ENCODE data around the gene ARID3C. TPM values are rescaled to one million over a fixed set of nuclear protein-coding genes. Genes with fewer than 3 reads are reported as not detected.

ARID3C gene
- total RNA-seq, 1 experiment from 2014 or later = 0.33 TPM

DNA sequence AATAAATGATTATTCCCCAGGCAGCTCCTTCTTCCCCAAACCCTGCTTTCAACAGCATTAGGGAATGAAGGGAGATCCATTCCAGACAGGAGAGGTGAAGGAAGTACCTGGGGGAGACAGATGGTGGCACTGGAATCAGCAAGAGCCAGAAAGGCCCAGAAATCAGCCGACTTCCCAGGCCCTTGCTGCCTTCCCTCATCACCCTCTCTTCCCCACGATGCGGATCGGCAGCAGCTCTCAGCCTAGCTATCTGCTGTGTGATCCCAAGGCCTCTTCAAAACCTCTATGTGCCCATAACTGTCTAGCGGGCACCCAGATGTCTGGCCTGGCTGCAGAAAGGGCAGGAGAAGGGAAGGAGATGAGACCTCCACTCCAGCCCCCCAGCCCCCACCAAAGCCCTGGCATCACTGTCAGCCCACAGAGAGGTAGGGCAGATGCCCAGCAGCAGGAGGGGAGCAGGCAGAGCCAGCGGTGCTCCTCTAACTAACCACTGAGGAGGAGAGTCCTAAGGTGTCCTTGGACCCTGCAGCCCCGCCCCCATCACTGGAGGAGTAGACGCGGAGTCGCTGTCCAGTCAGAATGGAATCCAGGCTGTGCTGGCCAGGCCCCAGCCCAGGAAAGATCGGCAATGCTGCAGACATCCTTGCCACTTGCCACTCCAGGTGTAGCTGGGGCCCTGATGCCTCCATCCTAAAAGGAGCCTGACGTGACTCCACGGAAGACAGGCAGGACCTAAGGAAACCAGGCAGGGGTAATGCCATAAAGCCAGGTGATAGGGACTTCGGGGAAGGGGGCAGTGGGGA lies 52.1 kb downstream of the ARID3C start:
- ATAC-seq (no peak), DNase-seq (ENCODE audit: low read depth, low spot score) (no peak)
- BruUV-seq (replicated peaks) = no TSS peak
- no peaks in the 10 kb centered on the region for H3K4me1 ChIP-seq (ENCODE audit: control insufficient read depth, insufficient read depth, low read length)
- ChIA-PET CTCF (interaction anchor here (0.5 kb wide), 1 partner anchor 35 kb away, joined by 3 read pairs; the partner anchor contains the start of gene RPP25L), POLR2A (interaction anchor here (0.5 kb wide), 1 partner anchor 165 kb away, joined by 6 read pairs; no protein-coding TSS in a partner anchor)
- H3K27me3 ChIP-seq (ENCODE audit: control insufficient read depth, insufficient read depth, low read length) = no peaks in the 10 kb centered on the region
- H3K36me3 ChIP-seq (ENCODE audit: control insufficient read depth, insufficient read depth, low read length) = no peaks in the 10 kb centered on the region
- H3K27ac ChIP-seq (ENCODE audit: low read length) = no peak overlapping the region
- TF ChIP-seq, protein P1, sequence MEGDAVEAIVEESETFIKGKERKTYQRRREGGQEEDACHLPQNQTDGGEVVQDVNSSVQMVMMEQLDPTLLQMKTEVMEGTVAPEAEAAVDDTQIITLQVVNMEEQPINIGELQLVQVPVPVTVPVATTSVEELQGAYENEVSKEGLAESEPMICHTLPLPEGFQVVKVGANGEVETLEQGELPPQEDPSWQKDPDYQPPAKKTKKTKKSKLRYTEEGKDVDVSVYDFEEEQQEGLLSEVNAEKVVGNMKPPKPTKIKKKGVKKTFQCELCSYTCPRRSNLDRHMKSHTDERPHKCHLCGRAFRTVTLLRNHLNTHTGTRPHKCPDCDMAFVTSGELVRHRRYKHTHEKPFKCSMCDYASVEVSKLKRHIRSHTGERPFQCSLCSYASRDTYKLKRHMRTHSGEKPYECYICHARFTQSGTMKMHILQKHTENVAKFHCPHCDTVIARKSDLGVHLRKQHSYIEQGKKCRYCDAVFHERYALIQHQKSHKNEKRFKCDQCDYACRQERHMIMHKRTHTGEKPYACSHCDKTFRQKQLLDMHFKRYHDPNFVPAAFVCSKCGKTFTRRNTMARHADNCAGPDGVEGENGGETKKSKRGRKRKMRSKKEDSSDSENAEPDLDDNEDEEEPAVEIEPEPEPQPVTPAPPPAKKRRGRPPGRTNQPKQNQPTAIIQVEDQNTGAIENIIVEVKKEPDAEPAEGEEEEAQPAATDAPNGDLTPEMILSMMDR (IDR thresholded peaks at IDR 0.05) = no peak
- TF ChIP-seq POLR2AphosphoS5 (IDR thresholded peaks at IDR 0.05; ENCODE audit: low read depth, low read length) = no peak
- TF ChIP-seq, protein P2, sequence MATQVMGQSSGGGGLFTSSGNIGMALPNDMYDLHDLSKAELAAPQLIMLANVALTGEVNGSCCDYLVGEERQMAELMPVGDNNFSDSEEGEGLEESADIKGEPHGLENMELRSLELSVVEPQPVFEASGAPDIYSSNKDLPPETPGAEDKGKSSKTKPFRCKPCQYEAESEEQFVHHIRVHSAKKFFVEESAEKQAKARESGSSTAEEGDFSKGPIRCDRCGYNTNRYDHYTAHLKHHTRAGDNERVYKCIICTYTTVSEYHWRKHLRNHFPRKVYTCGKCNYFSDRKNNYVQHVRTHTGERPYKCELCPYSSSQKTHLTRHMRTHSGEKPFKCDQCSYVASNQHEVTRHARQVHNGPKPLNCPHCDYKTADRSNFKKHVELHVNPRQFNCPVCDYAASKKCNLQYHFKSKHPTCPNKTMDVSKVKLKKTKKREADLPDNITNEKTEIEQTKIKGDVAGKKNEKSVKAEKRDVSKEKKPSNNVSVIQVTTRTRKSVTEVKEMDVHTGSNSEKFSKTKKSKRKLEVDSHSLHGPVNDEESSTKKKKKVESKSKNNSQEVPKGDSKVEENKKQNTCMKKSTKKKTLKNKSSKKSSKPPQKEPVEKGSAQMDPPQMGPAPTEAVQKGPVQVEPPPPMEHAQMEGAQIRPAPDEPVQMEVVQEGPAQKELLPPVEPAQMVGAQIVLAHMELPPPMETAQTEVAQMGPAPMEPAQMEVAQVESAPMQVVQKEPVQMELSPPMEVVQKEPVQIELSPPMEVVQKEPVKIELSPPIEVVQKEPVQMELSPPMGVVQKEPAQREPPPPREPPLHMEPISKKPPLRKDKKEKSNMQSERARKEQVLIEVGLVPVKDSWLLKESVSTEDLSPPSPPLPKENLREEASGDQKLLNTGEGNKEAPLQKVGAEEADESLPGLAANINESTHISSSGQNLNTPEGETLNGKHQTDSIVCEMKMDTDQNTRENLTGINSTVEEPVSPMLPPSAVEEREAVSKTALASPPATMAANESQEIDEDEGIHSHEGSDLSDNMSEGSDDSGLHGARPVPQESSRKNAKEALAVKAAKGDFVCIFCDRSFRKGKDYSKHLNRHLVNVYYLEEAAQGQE (IDR thresholded peaks at IDR 0.05; ENCODE audit: insufficient read depth in 1 of 2, low read depth in 2 of 2, low read length in 1 of 2) = no peak
- no peak for TF ChIP-seq SIN3A (IDR thresholded peaks at IDR 0.05; ENCODE audit: borderline replicate concordance, insufficient read depth, low read depth, low read length)
- no peak for TF ChIP-seq TCF7L2 (IDR thresholded peaks at IDR 0.05; ENCODE audit: low read depth, low read length)
- in situ Hi-C loops (cut with HindIII; ENCODE audit: low pct_unique_long_range_greater_than_20kb, low sequenced_read_pairs) (no loop called here), intact Hi-C loops (cut with micrococcal nuclease; ENCODE audit: unreplicated experiment) (no loop called here)
- H3K9me3 ChIP-seq (ENCODE audit: control insufficient read depth, insufficient read depth, low read depth, low read length) = no peaks in the 10 kb centered on the region
- no peak overlapping the region for H3K4me3 ChIP-seq (ENCODE audit: low read depth in 2 of 2, low read length in 2 of 2)

DNA sequence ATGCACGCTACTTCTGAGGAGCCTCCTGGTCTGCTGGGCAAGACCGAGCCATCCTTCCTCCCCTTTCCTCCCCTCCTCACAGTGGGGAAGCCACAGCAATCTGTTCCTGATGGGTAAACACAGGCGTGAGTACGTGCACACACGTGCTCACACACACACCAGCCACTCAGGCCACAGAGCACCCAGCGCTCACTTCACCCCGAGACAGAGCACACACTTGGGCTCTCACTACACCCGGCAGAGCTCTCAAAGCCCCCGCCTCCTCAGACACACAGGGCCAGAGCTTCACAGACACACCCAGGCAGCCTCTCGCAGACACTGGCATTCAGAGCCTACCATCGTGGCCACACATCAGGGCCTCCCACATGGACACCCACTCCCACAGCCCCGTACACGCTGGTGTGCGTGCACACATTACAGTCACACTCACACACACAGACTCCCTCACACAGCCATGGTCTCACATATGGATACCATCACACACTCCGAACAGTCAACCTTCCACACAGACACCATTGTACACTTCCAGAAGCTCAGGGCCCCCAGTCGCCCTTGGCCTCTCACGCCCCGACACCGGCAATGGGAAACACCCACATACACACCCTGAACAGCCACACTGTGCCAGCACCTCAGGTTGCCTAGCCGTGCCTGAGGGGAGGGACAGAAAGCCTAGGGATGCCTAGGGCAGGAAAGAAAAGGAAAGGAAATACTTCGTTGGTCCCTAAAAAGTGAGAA lies 52.8 kb downstream of the ARID3C start:
- H3K36me3 ChIP-seq (ENCODE audit: control insufficient read depth, insufficient read depth, low read length) = no peaks in the 10 kb centered on the region
- in situ Hi-C loops (cut with HindIII; ENCODE audit: low pct_unique_long_range_greater_than_20kb, low sequenced_read_pairs) (no loop called here), intact Hi-C loops (cut with micrococcal nuclease; ENCODE audit: unreplicated experiment) (no loop called here)
- H3K27me3 ChIP-seq (ENCODE audit: control insufficient read depth, insufficient read depth, low read length) = no peaks in the 10 kb centered on the region
- TF ChIP-seq POLR2AphosphoS5 (IDR thresholded peaks at IDR 0.05; ENCODE audit: low read depth, low read length) (no peak), TCF7L2 (IDR thresholded peaks at IDR 0.05; ENCODE audit: low read depth, low read length) (no peak)
- TF ChIP-seq, protein P1 (IDR thresholded peaks at IDR 0.05) = no peak
- no peak overlapping the region for H3K27ac ChIP-seq (ENCODE audit: low read length)
- CTCF ChIA-PET = interaction anchor here (0.5 kb wide), 1 partner anchor 36 kb away, joined by 3 read pairs; the partner anchor contains the start of gene RPP25L
- H3K9me3 ChIP-seq (ENCODE audit: control insufficient read depth, insufficient read depth, low read depth, low read length) = no peaks in the 10 kb centered on the region
- no peak overlapping the region for H3K4me3 ChIP-seq (ENCODE audit: low read depth in 2 of 2, low read length in 2 of 2)
- no peaks in the 10 kb centered on the region for H3K4me1 ChIP-seq (ENCODE audit: control insufficient read depth, insufficient read depth, low read length)
- DNase-seq (ENCODE audit: low read depth, low spot score) = no peak
- no TSS peak for BruUV-seq (replicated peaks)
- POLR2A ChIA-PET = no interaction called here
- no peak for ATAC-seq
